Sigmoid colon (tissue), 7 donors: ENCODE measurements around the gene WWC1. TPM values are rescaled to one million over a fixed set of nuclear protein-coding genes. Genes with fewer than 3 reads are reported as not detected.
"Not testable (repeated sequence)": the region's sequence is repeated elsewhere in the genome, so short reads cannot be mapped to it uniquely, and the experiment has no call there.

ENCODE experiments used
- DNase-seq: peaks from one replicate; pipeline ENCODE4 v3.0.0-alpha.2; 2019
- H3K27ac ChIP-seq, 4 donors: fragments of 200-600 bp; sonication (generic); one replicate each; pipeline ENCODE4 v1.5.1; 2016 to 2019; ENCODE audit warnings: mild to moderate bottlenecking in 1 of 4
- H3K27me3 ChIP-seq, 3 donors: fragments of 200-600 bp; sonication (generic); one replicate each; pipeline ENCODE4 v1.5.1; 2019; ENCODE audit warnings: mild to moderate bottlenecking in 1 of 3
- H3K36me3 ChIP-seq, 4 donors: fragments of 200-600 bp; sonication (generic); one replicate each; pipeline ENCODE4 v1.5.1; 2016 to 2019
- H3K4me1 ChIP-seq, 4 donors: fragments of 200-600 bp; sonication (generic); one replicate each; pipeline ENCODE4 v1.5.1; 2017 to 2019
- H3K4me3 ChIP-seq, 4 donors: fragments of 200-600 bp; sonication (generic); one replicate each; pipeline ENCODE4 v1.5.1; 2017 to 2019; ENCODE audit warnings: mild to moderate bottlenecking in 2 of 4, moderate library complexity in 1 of 4
- H3K9me3 ChIP-seq, 4 donors: fragments of 200-600 bp in 3 of 4; sonication (generic) in 3 of 4; one replicate each; pipeline versions ENCODE4 v1.5.1 to v1.6.1; 2013 to 2019
- CTCF ChIP-seq, 4 experiments: fragments of 450-650 bp in 3 of 4; fragments of 200-600 bp in 1 of 4; IDR thresholded peaks; one replicate each; pipeline ENCODE4 v1.5.1; 2016 to 2019; ENCODE audit warnings: antibody characterized with exemption in 4 of 4, mild to moderate bottlenecking in 3 of 4, moderate library complexity in 2 of 4
- EP300 ChIP-seq, 4 donors: sonication (generic); formaldehyde crosslinking; IDR thresholded peaks; one replicate each; pipeline ENCODE4 v1.6.1; 2017; ENCODE audit warnings: antibody characterized with exemption in 4 of 4
- POLR2A ChIP-seq, 2 donors: fragments of 450-650 bp; IDR thresholded peaks; one replicate each; pipeline ENCODE4 v1.6.1; 2016; ENCODE audit warnings: antibody characterized with exemption in 2 of 2, mild to moderate bottlenecking in 2 of 2, moderate library complexity in 2 of 2
- POLR2AphosphoS5 ChIP-seq, 4 donors: sonication (generic); formaldehyde crosslinking; IDR thresholded peaks; one replicate each; pipeline ENCODE4 v1.6.1; 2017; ENCODE audit warnings: antibody characterized with exemption in 4 of 4
- WGBS, 2 donors: extraction: QIAGEN DNeasy Blood & Tissue Kit; methylation state at CpG; one replicate each; pipeline ENCODE4 v1.1.7; 2013; 5-methylcytosine and 5-hydroxymethylcytosine counted together
- intact Hi-C: fragments of 100-400 bp; cut with DNase I; formaldehyde crosslinking; loops from one replicate; pipeline ENCODE4 v1.15.1; 2023
- polyA plus RNA-seq, 3 donors: library from polyadenylated mRNA; stranded (reverse); fragments of 200-250 nt; gene quantifications; one replicate each; pipeline ENCODE4 v1.2.3, GENCODE V29; 2013
- total RNA-seq, 4 donors: library from RNA; depleted of rRNA; stranded (reverse); fragments of >200 nt; gene quantifications; one replicate each; pipeline ENCODE4 v1.1.0, GENCODE V29; 2016
- donor health status: healthy with polysubstance abuse.
- donor health status: Bipolar disorder and iron deficiency.
- donor health status: healthy.

Gene WWC1
- total and polyA plus RNA-seq, 7 donors = 0.27 to 15.4 (median 6.2) TPM; not detected in 1

DNA sequence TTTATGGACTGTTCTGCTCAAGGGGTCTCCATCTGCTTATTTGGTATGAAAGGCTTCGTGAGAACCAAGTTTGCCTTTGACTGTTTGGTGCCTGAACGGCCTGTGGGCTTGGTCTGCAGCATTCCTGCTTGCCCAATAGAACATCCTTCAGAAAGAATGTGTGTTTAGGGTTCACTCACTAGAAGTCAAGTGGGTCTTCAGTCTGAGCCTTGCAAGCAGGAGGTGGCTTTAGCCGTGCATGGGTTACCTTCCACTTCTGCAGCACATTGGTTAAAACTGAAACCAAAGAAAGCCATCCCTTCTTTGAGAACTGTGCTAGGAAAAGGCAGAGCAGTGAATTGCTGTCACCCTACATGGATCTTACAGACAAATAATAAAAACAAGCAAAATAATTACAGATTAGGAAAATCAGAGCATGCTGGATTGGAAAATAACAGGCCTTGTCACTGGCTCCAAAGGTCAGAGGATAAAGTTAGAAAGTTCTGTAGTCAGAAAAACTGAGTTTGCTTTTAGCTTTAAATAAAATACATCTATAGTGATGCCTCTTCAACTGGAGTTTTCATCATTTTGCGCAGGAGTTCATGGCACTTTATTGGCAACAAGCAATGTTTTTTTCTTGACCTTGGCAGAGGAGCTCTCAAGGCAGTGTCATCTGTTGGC is 16.6 kb downstream of the WWC1 start:
- TF ChIP-seq EP300 (IDR thresholded peaks at IDR 0.05) (no peak), POLR2AphosphoS5 (IDR thresholded peaks at IDR 0.05) (no peak), POLR2A (IDR thresholded peaks at IDR 0.05) (no peak), CTCF (IDR thresholded peaks at IDR 0.05) (no peak)
- no peaks in the 10 kb centered on the region for H3K36me3 ChIP-seq
- no peak overlapping the region for H3K27ac ChIP-seq
- 88 to 89% methylated on average over 4 of the region's 4 CpGs for WGBS, 2 donors
- no peaks in the 10 kb centered on the region for H3K9me3 ChIP-seq
- DNase-seq = no peak
- H3K4me3 ChIP-seq = no peak overlapping the region
- H3K27me3 ChIP-seq = no peaks in the 10 kb centered on the region
- intact Hi-C loops = no loop called here
- no peaks in the 10 kb centered on the region for H3K4me1 ChIP-seq

- intact Hi-C loops = no loop called here
- no peak for TF ChIP-seq EP300 (IDR thresholded peaks at IDR 0.05)
- WGBS, 2 donors = 87 to 93% methylated on average over 6 of the region's 6 CpGs
Observed at GRCh38 chr5:168308976-168309598, 17.6 kb downstream of the WWC1 start.

DNA sequence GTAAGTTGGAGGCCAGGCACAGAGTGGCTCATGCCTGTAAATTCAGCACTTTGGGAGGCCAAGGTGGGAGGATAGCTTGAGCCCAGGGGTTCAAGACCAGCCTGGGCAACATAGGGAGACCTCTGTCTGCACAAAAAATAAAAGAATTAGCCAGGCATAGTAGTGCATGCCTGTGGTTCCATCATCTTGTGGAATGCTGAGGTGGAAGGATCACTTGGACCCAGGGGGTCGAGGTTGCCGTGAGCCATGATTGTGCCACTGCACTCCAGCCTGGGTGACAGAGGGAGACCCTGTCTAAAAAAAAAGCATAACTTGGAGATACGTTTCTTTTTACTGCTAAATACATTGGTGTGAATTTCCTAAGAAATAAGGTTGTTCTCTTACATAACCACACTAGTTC is 19.1 kb downstream of the WWC1 start:
- H3K36me3 ChIP-seq, H3K9me3 ChIP-seq, H3K4me1 ChIP-seq, DNase-seq, H3K4me3 ChIP-seq, H3K27ac ChIP-seq, intact Hi-C loops, H3K27me3 ChIP-seq: not testable (repeated sequence)
- WGBS, 2 donors = 85 to 92% methylated on average over 3 of the region's 3 CpGs

More at GRCh38 chr5:168308976-168309598, 17.6 kb downstream of the WWC1 start:
- Histone ChIP-seq H3K27me3 (no peaks in the 10 kb centered on the region), H3K36me3 (no peaks in the 10 kb centered on the region), H3K4me1 (no peaks in the 10 kb centered on the region), H3K4me3 (no peak overlapping the region), H3K9me3 (no peaks in the 10 kb centered on the region), H3K27ac (no peak overlapping the region)
- DNase-seq = no peak

GRCh38 chr5:168311061-168311566 is 19.7 kb downstream of the WWC1 start:
- no peak for DNase-seq

GRCh38 chr5:168312606-168313295 is 21.3 kb downstream of the WWC1 start:
- Histone ChIP-seq H3K36me3 (no peaks in the 10 kb centered on the region), H3K4me3 (no peak overlapping the region), H3K9me3 (no peaks in the 10 kb centered on the region), H3K27ac (no peak overlapping the region), H3K4me1 (no peaks in the 10 kb centered on the region), H3K27me3 (no peaks in the 10 kb centered on the region)
- DNase-seq = no peak
- TF ChIP-seq POLR2A (IDR thresholded peaks at IDR 0.05) = no peak
- TF ChIP-seq POLR2AphosphoS5 (IDR thresholded peaks at IDR 0.05) = no peak
- TF ChIP-seq CTCF (IDR thresholded peaks at IDR 0.05) = no peak
- TF ChIP-seq EP300 (IDR thresholded peaks at IDR 0.05) = no peak
- intact Hi-C loops = no loop called here
- 78 to 80% methylated on average over 11 of the region's 11 CpGs for WGBS, 2 donors

More at GRCh38 chr5:168311061-168311566, 19.7 kb downstream of the WWC1 start:
- H3K4me1 ChIP-seq = no peaks in the 10 kb centered on the region
- no peak overlapping the region for H3K4me3 ChIP-seq
- no peaks in the 10 kb centered on the region for H3K27me3 ChIP-seq
- H3K9me3 ChIP-seq = no peaks in the 10 kb centered on the region
- H3K27ac ChIP-seq = no peak overlapping the region
- no peaks in the 10 kb centered on the region for H3K36me3 ChIP-seq
- 61 to 65% methylated on average over 6 of the region's 6 CpGs for WGBS, 2 donors
- TF ChIP-seq CTCF (IDR thresholded peaks at IDR 0.05) (no peak), POLR2A (IDR thresholded peaks at IDR 0.05) (no peak)
- intact Hi-C loops = no loop called here
